SK-N-SH (cell line): Measurements from ENCODE around the gene LIPH. TPM values are rescaled to one million over a fixed set of nuclear protein-coding genes. Genes with fewer than 3 reads are reported as not detected.

ENCODE experiments used
- CTCF ChIA-PET: fragments of 300-600, 350-600 bp; formaldehyde crosslinking; extraction: SDS; loops from one replicate; lab custom pipeline; 2021; lab: Yijun Ruan, JAX
- POLR2A ChIA-PET: fragments of 350-600 bp; sonication (Branson Sonifier 250); formaldehyde crosslinking; extraction: SDS; loops from one replicate; lab custom pipeline; 2020; ENCODE audit warnings: antibody characterized with exemption, inconsistent platforms; lab: Yijun Ruan, JAX
- DNase-seq: peaks from one replicate; pipeline ENCODE4 v3.0.0; 2012
- H2AFZ ChIP-seq: fragments of 200-600 bp; sonication (generic); 2 replicates; pipeline ENCODE4 v1.8.1; 2016; ENCODE audit warnings: antibody characterized with exemption, mild to moderate bottlenecking, low read depth
- H3F3A ChIP-seq: fragments of 200-600 bp; sonication (generic); replicated peaks from 2 replicates; pipeline ENCODE3; 2016; ENCODE audit warnings: antibody characterized with exemption, mild to moderate bottlenecking; ENCODE audit not compliant: insufficient read depth
- H3K27ac ChIP-seq, 2 experiments: fragments of 200-500 bp in 1 of 2; fragments of 200-600 bp in 1 of 2; sonication (Bioruptor generic) in 1 of 2; sonication (generic), shearing (Covaris generic) in 1 of 2; 2 replicates each; pipeline versions ENCODE4 v1.5.1 to v1.6.1; 2014 to 2016; ENCODE audit warnings: low read depth in 2 of 2, inconsistent platforms in 1 of 2, low read length in 1 of 2, mild to moderate bottlenecking in 1 of 2, mixed read lengths in 1 of 2
- H3K27me3 ChIP-seq: fragments of 200-600 bp; sonication (generic), shearing (Covaris generic); 2 replicates; pipeline ENCODE4 v1.6.1; 2016; ENCODE audit warnings: mixed run types; ENCODE audit not compliant: insufficient read depth
- H3K36me3 ChIP-seq, 2 experiments: fragments of 200-500 bp in 1 of 2; fragments of 200-600 bp in 1 of 2; sonication (Bioruptor generic) in 1 of 2; sonication (generic) in 1 of 2; replicated peaks in 1 of 2; 2 replicates each; pipeline versions ENCODE3 to v1.5.1; 2014 to 2016; ENCODE audit warnings: low read length in 1 of 2, mild to moderate bottlenecking in 1 of 2; ENCODE audit not compliant: insufficient read depth in 2 of 2, control insufficient read depth in 1 of 2
- H3K4me1 ChIP-seq, 2 experiments: fragments of 200-500 bp in 1 of 2; fragments of 200-600 bp in 1 of 2; sonication (Bioruptor generic) in 1 of 2; sonication (generic), shearing (Covaris generic) in 1 of 2; 2 replicates each; pipeline versions ENCODE4 v1.5.1 to v1.6.1; 2014 to 2016; ENCODE audit warnings: low read depth in 1 of 2, low read length in 1 of 2, mixed run types in 1 of 2; ENCODE audit not compliant: insufficient read depth in 2 of 2, control insufficient read depth in 1 of 2
- H3K4me2 ChIP-seq: fragments of 200-600 bp; sonication (generic), shearing (Covaris generic); 2 replicates; pipeline ENCODE4 v1.6.1; 2017; ENCODE audit warnings: mixed run types
- H3K4me3 ChIP-seq, 2 experiments: fragments of 200-500 bp in 1 of 2; fragments of 200-600 bp in 1 of 2; sonication (Bioruptor generic) in 1 of 2; sonication (generic), shearing (Covaris generic) in 1 of 2; 2 replicates each; pipeline versions ENCODE4 v1.5.1 to v1.8.1; 2014 to 2016; ENCODE audit warnings: low read depth in 2 of 2, inconsistent platforms in 1 of 2, low read length in 1 of 2, mild to moderate bottlenecking in 1 of 2, mixed read lengths in 1 of 2, moderate library complexity in 1 of 2
- H3K79me2 ChIP-seq: fragments of 200-600 bp; sonication (generic); 2 replicates; pipeline ENCODE4 v1.8.1; 2017; ENCODE audit warnings: mild to moderate bottlenecking; ENCODE audit not compliant: insufficient read depth
- H3K9ac ChIP-seq: fragments of 200-600 bp; sonication (generic); 2 replicates; pipeline ENCODE4 v1.6.1; 2017; ENCODE audit warnings: mixed run types
- H3K9me2 ChIP-seq: fragments of 200-600 bp; sonication (generic); 2 replicates; pipeline ENCODE4 v1.6.1; 2017; ENCODE audit warnings: mixed run types
- H3K9me3 ChIP-seq: fragments of 200-600 bp; sonication (generic); 2 replicates; pipeline ENCODE4 v1.6.1; 2017; ENCODE audit warnings: mixed run types, mild to moderate bottlenecking, moderate library complexity
- H4K20me1 ChIP-seq: fragments of 200-600 bp; sonication (generic); 2 replicates; pipeline ENCODE4 v1.6.1; 2017; ENCODE audit warnings: mild to moderate bottlenecking, mixed run types; ENCODE audit not compliant: insufficient read depth
- CHD2 ChIP-seq: fragments of 150-350 bp; IDR thresholded peaks from 2 replicates; pipeline ENCODE4 v1.6.1; 2018; ENCODE audit warnings: low read length; ENCODE audit not compliant: partially characterized antibody
- EP300 ChIP-seq, 2 experiments: IDR thresholded peaks; 2 replicates each; pipeline versions ENCODE4 v1.4.0 to v1.6.1; 2012; ENCODE audit warnings: borderline replicate concordance in 1 of 2, low read depth in 1 of 2, low read length in 1 of 2
- EZH2phosphoT487 ChIP-seq: fragments of 200-600 bp; sonication (generic); IDR thresholded peaks from 2 replicates; pipeline ENCODE4 v1.6.1; 2017; ENCODE audit warnings: low read depth, mixed run types, mild to moderate bottlenecking, antibody characterized with exemption, moderate library complexity, borderline replicate concordance
- JUND ChIP-seq: IDR thresholded peaks from 2 replicates; pipeline ENCODE4 v1.4.0; 2012
- RFX5 ChIP-seq: IDR thresholded peaks from 2 replicates; pipeline ENCODE4 v1.6.1; 2012; ENCODE audit warnings: mild to moderate bottlenecking, improper control_type of control experiment, low read length
- RXRA ChIP-seq: IDR thresholded peaks from 2 replicates; pipeline ENCODE4 v1.4.0; 2012; ENCODE audit warnings: low read depth, mild to moderate bottlenecking, borderline replicate concordance
- TAF1 ChIP-seq: IDR thresholded peaks from 2 replicates; pipeline ENCODE4 v1.6.1; 2012; ENCODE audit warnings: low read depth, mild to moderate bottlenecking, low read length, moderate library complexity, borderline replicate concordance
- TCF12 ChIP-seq: IDR thresholded peaks from 2 replicates; pipeline ENCODE4 v1.4.0; 2012
- TEAD4 ChIP-seq: IDR thresholded peaks from 2 replicates; pipeline ENCODE4 v1.4.0; 2012; ENCODE audit warnings: mild to moderate bottlenecking, borderline replicate concordance; ENCODE audit not compliant: insufficient read depth
- YY1 ChIP-seq: IDR thresholded peaks from 2 replicates; pipeline ENCODE4 v1.4.0; 2012; ENCODE audit warnings: low read depth, mild to moderate bottlenecking
- WGBS: methylation state at CpG from one replicate; pipeline ENCODE4 v1.1.6; 2017; ENCODE audit warnings: low lambda C conversion rate; 5-methylcytosine and 5-hydroxymethylcytosine counted together
- polyA plus RNA-seq, 3 experiments: library from polyadenylated mRNA; depleted of rRNA; stranded (reverse); fragments of >200 nt; gene quantifications; 2 replicates each; pipeline ENCODE4 v1.2.3, GENCODE V29; 2012
- TF ChIP-seq, protein P1 (sequence below): fragments of 150-350 bp; IDR thresholded peaks from 2 replicates; pipeline ENCODE4 v1.6.1; 2017; ENCODE audit warnings: antibody characterized with exemption, low read length, low read depth, borderline replicate concordance
- TF ChIP-seq, protein P2 (sequence below): fragments of 150-350 bp; IDR thresholded peaks from 2 replicates; pipeline ENCODE4 v1.6.1; 2016; ENCODE audit warnings: mild to moderate bottlenecking, low read depth, low read length

The LIPH gene
- polyA plus RNA-seq, 1 of the 3 experiments (the other 2 are of a cell fraction): not detected

- Histone ChIP-seq H3K9me3 (no peaks in the 10 kb centered on the region), H3K27me3 (no peaks in the 10 kb centered on the region), H3K9me2 (no peaks in the 10 kb centered on the region), H3K9ac (no peak overlapping the region), H3K4me2 (no peak overlapping the region), H3K27ac (no peak overlapping the region), H3K36me3 (peaks cover 10 to 21% of the 10 kb centered on the region in 2 experiments), H3F3A (no peaks in the 10 kb centered on the region), H4K20me1 (no peaks in the 10 kb centered on the region), H3K4me1 (no peaks in the 10 kb centered on the region), H2AFZ (no peak overlapping the region), H3K79me2 (peaks cover 48% of the 10 kb centered on the region), H3K4me3 (no peak overlapping the region)
- no peak for TF ChIP-seq TAF1
- TF ChIP-seq EZH2phosphoT487: no peak
- ChIA-PET CTCF (no interaction called here), POLR2A (no interaction called here)
- DNase-seq: no peak
- WGBS: 71% methylated on average over 3 of the region's 3 CpGs
Measured at GRCh38 chr3:185594073-185594472, 41.7 kb upstream of the LIPH start.

- Histone ChIP-seq H3K27ac (peak overlapping the region; percentile 60 to 81; a peak in 3 of 4 replicates), H4K20me1 (no peaks in the 10 kb centered on the region), H2AFZ (peak overlapping the region; percentile 93; the same call in 1 of the 2 replicates), H3K36me3 (no peaks in the 10 kb centered on the region), H3K4me2 (peak overlapping the region; percentile 99), H3K27me3 (no peaks in the 10 kb centered on the region), H3K9me2 (no peaks in the 10 kb centered on the region), H3K9me3 (no peaks in the 10 kb centered on the region), H3K9ac (peak overlapping the region; percentile 94), H3K79me2 (peaks cover 45% of the 10 kb centered on the region), H3K4me1 (peaks cover 5 to 12% of the 10 kb centered on the region in 2 experiments; a peak in 2 of 4 replicates), H3K4me3 (peak overlapping the region; percentile 82 to 98), H3F3A (no peaks in the 10 kb centered on the region)
- ChIA-PET CTCF (interaction anchor here (0.8 to 4.6 kb wide), 3 partner anchors 10 to 60 kb away, joined by 3 to 36 read pairs (median 4); no protein-coding TSS in a partner anchor), POLR2A (interaction anchor here (0.9 to 1.7 kb wide), 5 partner anchors 10 to 86 kb away, joined by 3 to 9 read pairs (median 4); no protein-coding TSS in a partner anchor)
- 1% methylated on average over 5 of the region's 7 CpGs for WGBS
- DNase-seq: no peak
- no peak for TF ChIP-seq TCF12
- TF ChIP-seq EZH2phosphoT487: no peak
- TF ChIP-seq YY1: no peak
- no peak for TF ChIP-seq TEAD4
Measured at GRCh38 chr3:185586686-185587039, 34.3 kb upstream of the LIPH start.

GRCh38 chr3:185585859-185586685, 33.7 kb upstream of the LIPH start, which contains the start of gene SENP2:
Gene SENP2 (plus strand): TSS chr3:185586295. CDS start chr3:185586414, 119 bp downstream.
- no peaks in the 10 kb centered on the region for H3K27me3 ChIP-seq
- H2AFZ ChIP-seq: peak within 1 kb of the TSS; percentile 95
- peaks cover 5 to 12% of the 10 kb centered on the region in 2 experiments; a peak in 2 of 4 replicates for H3K4me1 ChIP-seq
- H3K27ac ChIP-seq: peak within 1 kb of the TSS; percentile 78 to 81; a peak in 3 of 4 replicates
- H3K9ac ChIP-seq: peak within 1 kb of the TSS; percentile 94
- H3K79me2 ChIP-seq: peaks cover 44% of the 10 kb centered on the region
- H3K4me3 ChIP-seq: peak within 1 kb of the TSS; percentile 82 to 98
- no peaks in the 10 kb centered on the region for H4K20me1 ChIP-seq
- DNase-seq: peak; percentile 97
- CTCF ChIA-PET: interaction anchor here (0.8 to 4.6 kb wide), 3 partner anchors 10 to 61 kb away, joined by 3 to 36 read pairs (median 4); no protein-coding TSS in a partner anchor
- H3F3A ChIP-seq: no peaks in the 10 kb centered on the region
- H3K9me2 ChIP-seq: no peaks in the 10 kb centered on the region
- H3K4me2 ChIP-seq: peak within 1 kb of the TSS; percentile 99
- H3K36me3 ChIP-seq: no peaks in the 10 kb centered on the region
- POLR2A ChIA-PET: interaction anchor here (0.6 to 1.7 kb wide), 9 partner anchors 10 to 938 kb away, joined by 3 to 9 read pairs (median 3); partner anchors contain the start of genes TMEM41A and TRA2B
- H3K9me3 ChIP-seq: no peaks in the 10 kb centered on the region
- WGBS: 1% methylated on average over 26 of the region's 64 CpGs
- TF ChIP-seq, protein P1, sequence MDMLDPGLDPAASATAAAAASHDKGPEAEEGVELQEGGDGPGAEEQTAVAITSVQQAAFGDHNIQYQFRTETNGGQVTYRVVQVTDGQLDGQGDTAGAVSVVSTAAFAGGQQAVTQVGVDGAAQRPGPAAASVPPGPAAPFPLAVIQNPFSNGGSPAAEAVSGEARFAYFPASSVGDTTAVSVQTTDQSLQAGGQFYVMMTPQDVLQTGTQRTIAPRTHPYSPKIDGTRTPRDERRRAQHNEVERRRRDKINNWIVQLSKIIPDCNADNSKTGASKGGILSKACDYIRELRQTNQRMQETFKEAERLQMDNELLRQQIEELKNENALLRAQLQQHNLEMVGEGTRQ: no peak
- TF ChIP-seq, protein P2, sequence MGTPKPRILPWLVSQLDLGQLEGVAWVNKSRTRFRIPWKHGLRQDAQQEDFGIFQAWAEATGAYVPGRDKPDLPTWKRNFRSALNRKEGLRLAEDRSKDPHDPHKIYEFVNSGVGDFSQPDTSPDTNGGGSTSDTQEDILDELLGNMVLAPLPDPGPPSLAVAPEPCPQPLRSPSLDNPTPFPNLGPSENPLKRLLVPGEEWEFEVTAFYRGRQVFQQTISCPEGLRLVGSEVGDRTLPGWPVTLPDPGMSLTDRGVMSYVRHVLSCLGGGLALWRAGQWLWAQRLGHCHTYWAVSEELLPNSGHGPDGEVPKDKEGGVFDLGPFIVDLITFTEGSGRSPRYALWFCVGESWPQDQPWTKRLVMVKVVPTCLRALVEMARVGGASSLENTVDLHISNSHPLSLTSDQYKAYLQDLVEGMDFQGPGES: no peak; the same call in 1 of the 2 replicates
- TF ChIP-seq CHD2 (peak; percentile 38), TCF12 (no peak; the same call in 1 of the 2 replicates), EP300 (IDR thresholded peaks at IDR 0.05; ENCODE audit: borderline replicate concordance in 1 of 2, low read depth in 1 of 2, low read length in 1 of 2) (peak in 1 of 2 experiments; percentile 67; a peak in 3 of 4 replicates), TAF1 (peak; percentile 42; the same call in 1 of the 2 replicates), TEAD4 (no peak), RFX5 (peak; percentile 98), RXRA (no peak), JUND (no peak)
